ENCODE results near the gene ABCA6. TPM values are rescaled to one million over a fixed set of nuclear protein-coding genes. Genes with fewer than 3 reads are reported as not detected.

Gene ABCA6
- total and polyA plus RNA-seq, 10 of the 15 experiments (the other 5 are each of a cell fraction or from before 2014, with no cell fraction given): 6.8 to 36.9 (median 12.6) TPM

DNA sequence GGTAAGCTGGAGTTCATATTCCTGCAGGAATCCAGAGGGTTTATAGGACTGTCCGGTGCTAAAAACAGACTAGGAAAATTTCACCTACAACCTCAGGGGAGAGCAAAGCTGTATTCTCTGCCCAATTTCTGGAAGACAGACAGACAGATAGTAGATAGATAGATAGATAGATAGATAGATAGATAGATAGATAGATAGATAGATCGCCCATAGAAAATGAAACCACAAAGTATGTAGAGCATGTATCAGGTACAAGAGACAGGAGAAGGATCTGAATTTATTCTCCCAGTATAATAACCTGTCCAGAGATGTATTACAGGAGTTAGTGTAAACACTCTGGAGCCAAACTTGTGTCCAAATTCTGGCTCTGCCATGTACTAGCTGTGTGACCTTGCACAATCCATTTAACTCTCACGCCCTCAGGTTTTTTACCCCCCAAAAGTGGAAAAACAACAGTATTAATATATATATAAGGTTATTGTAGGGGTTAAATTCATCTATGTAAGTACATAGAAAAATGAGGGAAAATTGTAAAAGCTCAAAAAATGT is 2.1 kb upstream of the ABCA6 start (continued):
- TF ChIP-seq, protein P1, sequence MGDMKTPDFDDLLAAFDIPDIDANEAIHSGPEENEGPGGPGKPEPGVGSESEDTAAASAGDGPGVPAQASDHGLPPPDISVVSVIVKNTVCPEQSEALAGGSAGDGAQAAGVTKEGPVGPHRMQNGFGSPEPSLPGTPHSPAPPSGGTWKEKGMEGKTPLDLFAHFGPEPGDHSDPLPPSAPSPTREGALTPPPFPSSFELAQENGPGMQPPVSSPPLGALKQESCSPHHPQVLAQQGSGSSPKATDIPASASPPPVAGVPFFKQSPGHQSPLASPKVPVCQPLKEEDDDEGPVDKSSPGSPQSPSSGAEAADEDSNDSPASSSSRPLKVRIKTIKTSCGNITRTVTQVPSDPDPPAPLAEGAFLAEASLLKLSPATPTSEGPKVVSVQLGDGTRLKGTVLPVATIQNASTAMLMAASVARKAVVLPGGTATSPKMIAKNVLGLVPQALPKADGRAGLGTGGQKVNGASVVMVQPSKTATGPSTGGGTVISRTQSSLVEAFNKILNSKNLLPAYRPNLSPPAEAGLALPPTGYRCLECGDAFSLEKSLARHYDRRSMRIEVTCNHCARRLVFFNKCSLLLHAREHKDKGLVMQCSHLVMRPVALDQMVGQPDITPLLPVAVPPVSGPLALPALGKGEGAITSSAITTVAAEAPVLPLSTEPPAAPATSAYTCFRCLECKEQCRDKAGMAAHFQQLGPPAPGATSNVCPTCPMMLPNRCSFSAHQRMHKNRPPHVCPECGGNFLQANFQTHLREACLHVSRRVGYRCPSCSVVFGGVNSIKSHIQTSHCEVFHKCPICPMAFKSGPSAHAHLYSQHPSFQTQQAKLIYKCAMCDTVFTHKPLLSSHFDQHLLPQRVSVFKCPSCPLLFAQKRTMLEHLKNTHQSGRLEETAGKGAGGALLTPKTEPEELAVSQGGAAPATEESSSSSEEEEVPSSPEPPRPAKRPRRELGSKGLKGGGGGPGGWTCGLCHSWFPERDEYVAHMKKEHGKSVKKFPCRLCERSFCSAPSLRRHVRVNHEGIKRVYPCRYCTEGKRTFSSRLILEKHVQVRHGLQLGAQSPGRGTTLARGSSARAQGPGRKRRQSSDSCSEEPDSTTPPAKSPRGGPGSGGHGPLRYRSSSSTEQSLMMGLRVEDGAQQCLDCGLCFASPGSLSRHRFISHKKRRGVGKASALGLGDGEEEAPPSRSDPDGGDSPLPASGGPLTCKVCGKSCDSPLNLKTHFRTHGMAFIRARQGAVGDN (IDR thresholded peaks at IDR 0.05): no peak
- TF ChIP-seq KAT2A (conservative IDR thresholded peaks at IDR 0.05; ENCODE audit: control insufficient read depth, low read depth, low read length) (no peak), IRF4 (IDR thresholded peaks at IDR 0.05; ENCODE audit: low read depth, low read length) (no peak), SMAD1 (IDR thresholded peaks at IDR 0.05; ENCODE audit: low read depth, partially characterized antibody) (no peak), ZNF384 (IDR thresholded peaks at IDR 0.05; ENCODE audit: borderline replicate concordance, low read depth, low read length) (no peak)
- TF ChIP-seq, protein P2, sequence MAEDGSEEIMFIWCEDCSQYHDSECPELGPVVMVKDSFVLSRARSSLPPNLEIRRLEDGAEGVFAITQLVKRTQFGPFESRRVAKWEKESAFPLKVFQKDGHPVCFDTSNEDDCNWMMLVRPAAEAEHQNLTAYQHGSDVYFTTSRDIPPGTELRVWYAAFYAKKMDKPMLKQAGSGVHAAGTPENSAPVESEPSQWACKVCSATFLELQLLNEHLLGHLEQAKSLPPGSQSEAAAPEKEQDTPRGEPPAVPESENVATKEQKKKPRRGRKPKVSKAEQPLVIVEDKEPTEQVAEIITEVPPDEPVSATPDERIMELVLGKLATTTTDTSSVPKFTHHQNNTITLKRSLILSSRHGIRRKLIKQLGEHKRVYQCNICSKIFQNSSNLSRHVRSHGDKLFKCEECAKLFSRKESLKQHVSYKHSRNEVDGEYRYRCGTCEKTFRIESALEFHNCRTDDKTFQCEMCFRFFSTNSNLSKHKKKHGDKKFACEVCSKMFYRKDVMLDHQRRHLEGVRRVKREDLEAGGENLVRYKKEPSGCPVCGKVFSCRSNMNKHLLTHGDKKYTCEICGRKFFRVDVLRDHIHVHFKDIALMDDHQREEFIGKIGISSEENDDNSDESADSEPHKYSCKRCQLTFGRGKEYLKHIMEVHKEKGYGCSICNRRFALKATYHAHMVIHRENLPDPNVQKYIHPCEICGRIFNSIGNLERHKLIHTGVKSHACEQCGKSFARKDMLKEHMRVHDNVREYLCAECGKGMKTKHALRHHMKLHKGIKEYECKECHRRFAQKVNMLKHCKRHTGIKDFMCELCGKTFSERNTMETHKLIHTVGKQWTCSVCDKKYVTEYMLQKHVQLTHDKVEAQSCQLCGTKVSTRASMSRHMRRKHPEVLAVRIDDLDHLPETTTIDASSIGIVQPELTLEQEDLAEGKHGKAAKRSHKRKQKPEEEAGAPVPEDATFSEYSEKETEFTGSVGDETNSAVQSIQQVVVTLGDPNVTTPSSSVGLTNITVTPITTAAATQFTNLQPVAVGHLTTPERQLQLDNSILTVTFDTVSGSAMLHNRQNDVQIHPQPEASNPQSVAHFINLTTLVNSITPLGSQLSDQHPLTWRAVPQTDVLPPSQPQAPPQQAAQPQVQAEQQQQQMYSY (CRISPR knock-in tag; IDR thresholded peaks at IDR 0.05): no peak
- TF ChIP-seq, protein P3, sequence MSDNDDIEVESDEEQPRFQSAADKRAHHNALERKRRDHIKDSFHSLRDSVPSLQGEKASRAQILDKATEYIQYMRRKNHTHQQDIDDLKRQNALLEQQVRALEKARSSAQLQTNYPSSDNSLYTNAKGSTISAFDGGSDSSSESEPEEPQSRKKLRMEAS (IDR thresholded peaks at IDR 0.05; ENCODE audit: low read depth, low read length): no peak
- TF ChIP-seq, protein P4, sequence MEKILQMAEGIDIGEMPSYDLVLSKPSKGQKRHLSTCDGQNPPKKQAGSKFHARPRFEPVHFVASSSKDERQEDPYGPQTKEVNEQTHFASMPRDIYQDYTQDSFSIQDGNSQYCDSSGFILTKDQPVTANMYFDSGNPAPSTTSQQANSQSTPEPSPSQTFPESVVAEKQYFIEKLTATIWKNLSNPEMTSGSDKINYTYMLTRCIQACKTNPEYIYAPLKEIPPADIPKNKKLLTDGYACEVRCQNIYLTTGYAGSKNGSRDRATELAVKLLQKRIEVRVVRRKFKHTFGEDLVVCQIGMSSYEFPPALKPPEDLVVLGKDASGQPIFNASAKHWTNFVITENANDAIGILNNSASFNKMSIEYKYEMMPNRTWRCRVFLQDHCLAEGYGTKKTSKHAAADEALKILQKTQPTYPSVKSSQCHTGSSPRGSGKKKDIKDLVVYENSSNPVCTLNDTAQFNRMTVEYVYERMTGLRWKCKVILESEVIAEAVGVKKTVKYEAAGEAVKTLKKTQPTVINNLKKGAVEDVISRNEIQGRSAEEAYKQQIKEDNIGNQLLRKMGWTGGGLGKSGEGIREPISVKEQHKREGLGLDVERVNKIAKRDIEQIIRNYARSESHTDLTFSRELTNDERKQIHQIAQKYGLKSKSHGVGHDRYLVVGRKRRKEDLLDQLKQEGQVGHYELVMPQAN (conservative IDR thresholded peaks at IDR 0.05): no peak
- TF ChIP-seq, protein P5, sequence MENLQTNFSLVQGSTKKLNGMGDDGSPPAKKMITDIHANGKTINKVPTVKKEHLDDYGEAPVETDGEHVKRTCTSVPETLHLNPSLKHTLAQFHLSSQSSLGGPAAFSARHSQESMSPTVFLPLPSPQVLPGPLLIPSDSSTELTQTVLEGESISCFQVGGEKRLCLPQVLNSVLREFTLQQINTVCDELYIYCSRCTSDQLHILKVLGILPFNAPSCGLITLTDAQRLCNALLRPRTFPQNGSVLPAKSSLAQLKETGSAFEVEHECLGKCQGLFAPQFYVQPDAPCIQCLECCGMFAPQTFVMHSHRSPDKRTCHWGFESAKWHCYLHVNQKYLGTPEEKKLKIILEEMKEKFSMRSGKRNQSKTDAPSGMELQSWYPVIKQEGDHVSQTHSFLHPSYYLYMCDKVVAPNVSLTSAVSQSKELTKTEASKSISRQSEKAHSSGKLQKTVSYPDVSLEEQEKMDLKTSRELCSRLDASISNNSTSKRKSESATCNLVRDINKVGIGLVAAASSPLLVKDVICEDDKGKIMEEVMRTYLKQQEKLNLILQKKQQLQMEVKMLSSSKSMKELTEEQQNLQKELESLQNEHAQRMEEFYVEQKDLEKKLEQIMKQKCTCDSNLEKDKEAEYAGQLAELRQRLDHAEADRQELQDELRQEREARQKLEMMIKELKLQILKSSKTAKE (IDR thresholded peaks at IDR 0.05; ENCODE audit: low read depth, poor library complexity, severe bottlenecking): no peak
